HG02970 (cell line): ENCODE measurements around the gene VCX.
"Not testable (repeated sequence)": the region's sequence is repeated elsewhere in the genome, so short reads cannot be mapped to it uniquely, and the experiment has no call there.

Source experiments
- ATAC-seq: cut with Tn5 transposase; IDR thresholded peaks from one replicate; pipeline ENCODE4 v1.9.1; 2021; ENCODE audit warnings: mild to moderate bottlenecking, moderate library complexity, moderate number of reproducible peaks; ENCODE audit not compliant: unreplicated experiment, low FRiP score

Gene VCX

DNA sequence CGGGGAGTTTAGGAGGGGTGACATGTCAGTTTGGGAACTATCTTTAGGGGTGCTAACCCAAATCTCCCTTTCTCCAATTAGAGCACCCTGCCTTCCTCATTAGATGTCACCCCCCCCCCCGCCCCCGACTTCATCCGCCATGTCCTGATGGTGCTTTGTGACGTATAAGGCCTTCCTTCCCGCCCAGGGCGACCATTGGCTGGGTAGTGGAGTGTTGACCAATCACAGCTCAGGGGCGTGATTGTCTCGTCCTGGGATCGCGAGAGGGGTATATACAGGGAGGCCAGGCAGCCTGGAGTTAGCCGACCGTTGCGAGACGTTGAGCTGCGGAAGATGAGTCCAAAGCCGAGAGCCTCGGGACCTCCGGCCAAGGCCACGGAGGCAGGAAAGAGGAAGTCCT, at the start of gene VCX:
Gene VCX (plus strand): TSS at position 301 of the 400 bp plus-strand sequence. CDS start 33 bp downstream, at position 334.
- not testable (repeated sequence) for ATAC-seq

DNA sequence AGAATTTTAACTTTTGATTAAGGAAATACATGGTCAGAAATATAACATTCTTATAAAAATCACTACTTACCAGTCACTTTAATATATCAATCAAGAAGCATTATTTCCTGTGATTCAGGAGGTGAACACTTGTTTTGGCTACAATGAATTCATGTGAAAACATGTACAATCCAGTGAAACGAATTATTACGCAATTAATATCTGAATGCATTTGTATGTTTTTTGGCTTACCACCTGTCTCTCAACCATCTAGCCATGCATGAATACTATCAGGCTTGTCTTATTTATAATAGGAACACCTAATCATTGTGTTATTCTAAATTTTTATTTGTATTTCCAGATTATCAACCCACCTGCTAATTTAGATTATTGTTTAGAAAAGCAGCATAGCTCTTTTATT, 44.6 kb upstream of the VCX start:
- ATAC-seq: no peak

DNA sequence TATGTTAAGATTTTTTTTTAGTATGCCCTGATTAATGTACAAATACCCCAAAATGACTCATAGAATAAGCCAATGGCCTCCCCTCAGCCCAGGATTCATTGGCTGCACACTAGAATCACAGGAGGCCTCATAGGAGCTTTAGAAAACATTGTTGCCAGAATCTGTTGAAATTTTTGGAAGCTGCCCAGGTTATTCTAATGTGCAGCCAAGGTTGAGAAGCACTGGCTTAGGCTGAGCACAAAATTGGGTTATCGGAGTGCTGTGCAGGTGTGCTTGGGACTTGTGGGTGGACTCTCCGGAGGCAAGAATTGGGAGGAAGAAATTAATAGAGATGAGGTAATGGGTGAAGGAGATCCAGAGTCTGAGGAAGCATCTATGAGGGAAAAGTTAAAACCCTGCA, 41.3 kb upstream of the VCX start:
- ATAC-seq: no peak

DNA sequence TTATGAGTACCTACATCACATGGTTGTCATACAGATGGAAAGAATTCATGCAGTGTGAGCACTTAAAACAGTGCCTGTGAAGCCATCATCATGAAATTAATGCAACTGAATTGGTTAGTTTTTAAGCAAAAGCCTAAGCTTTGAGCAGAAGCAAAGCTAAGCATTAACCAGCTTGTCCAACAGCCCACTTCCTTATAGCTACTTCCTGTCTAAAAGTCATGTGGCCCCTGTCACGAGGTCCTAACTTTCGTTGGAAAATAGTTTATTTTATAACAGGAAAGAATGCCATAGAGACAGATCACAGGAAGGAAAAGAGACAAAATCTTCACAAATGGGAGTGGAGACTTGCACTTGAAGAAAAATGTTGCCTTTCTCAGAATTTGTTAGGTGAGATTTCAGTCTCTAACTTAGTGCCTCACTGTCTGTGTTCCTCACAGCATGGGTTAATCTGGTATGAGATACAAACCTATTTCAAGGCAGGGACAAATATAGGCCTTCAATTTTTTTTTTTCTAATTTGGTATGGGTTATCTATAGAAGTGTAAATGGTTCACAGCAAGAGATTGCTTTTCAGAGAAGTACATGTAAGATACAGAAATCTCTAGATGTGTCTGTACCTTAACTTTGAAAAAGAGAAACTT, 27.7 kb upstream of the VCX start:
- no peak for ATAC-seq

DNA sequence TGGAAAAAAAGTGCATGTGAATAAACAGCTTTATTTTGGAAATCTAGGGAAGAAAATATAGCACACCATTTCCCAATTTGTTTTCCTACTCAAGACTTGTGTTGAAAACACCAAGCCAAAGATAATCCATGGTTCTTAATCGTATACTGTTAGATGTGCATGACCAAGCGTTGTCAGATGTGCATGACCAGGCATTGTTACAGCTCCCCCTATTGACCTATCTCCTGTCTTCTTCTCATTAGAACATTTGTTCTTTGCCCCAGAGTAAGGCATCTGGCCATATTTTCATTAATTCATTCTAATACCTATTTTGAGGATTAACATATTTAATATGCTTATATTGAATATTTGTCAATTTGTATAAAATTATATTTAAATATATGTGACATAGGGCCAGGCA, 14.4 kb upstream of the VCX start:
- no peak for ATAC-seq

DNA sequence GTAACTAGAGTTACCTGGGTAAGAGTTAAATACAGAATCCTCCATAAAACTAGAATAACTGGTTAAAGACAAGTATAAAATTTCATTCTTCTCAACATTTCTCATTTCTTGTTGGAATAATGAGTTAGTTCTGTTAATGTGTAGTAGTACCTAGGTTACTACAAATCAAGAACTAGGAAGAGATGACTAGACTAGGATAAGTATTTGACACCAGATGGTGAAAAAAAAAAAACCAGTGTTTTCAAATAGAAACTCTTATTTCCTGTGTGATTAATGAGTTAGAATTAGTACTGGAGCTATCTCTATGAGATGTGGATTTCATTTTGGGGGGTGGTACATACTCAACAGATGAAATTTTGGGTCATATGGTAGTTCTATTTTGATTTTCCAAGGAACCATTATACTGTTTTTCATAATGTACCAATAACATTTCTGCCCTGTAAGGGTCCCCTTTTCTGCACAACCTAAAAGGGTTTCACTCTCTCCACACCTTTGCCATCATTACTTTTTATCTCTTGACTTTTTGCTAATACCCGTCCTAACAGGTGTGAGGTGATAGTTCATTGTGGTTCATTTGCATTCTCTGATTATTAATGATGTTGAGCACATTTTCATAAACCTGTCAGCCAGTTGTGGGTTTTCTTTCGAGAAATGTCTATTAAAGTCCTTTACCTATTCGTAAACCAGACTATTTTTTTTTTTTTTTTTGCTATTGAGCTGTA, 1.7 kb upstream of the VCX start:
- no peak for ATAC-seq

DNA sequence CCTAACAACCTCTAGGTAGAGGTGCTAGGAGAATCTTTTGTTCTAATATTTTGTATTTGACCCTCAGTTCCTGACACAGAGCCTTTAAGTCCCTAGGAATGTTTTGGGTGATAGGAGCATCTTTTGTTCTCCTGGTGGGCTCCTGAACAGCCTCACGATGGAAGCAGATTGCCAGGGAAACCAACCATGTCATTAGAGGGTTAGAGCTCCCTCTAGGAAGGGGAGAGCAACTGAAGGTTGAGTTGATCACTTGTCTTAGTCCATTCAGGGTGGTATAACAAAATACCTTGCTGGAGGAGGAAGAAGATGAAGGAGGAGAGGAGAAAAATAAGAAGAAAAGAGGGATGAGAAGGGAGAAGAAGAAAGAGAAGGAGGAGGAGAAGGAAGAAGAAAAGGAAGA, 9.2 kb downstream of the VCX start:
- no peak for ATAC-seq

DNA sequence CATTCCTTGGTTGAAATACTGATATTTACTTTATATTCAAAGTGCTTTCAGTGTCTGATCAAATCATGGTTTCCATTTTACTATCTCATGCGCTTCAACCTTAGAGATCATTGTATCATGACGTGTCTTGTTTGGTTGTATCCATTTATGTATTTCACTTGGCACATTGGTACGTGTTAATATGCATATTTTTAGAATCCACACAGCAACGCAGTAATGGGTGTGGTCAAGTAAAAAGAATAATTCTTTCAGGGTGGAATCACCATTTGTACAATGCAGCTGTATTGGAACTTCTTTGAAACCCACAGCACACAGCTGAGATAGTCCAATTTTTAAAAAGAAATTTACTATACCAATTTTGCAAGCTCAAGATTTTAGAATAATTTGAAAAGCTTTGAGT, 29.1 kb downstream of the VCX start:
- no peak for ATAC-seq

DNA sequence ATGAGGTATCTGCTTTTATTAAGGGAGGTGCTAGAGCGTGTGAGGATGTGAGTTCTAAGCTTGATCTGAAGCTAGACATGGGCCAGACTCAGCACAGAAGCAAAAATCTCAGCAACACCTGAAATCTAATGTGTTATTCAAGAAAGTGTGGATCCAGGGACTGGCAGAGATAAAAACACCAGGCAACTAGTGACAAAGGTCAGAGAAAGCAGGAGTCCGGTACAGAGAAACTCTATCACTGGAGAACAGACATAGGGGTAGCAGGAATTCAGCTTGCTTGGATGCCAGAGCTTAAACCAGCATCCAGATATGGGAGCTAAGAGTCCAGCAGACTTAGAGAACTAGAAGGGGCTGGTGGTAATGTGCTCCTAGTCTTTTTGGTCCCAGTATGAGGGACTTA, 34.0 kb downstream of the VCX start:
- no peak for ATAC-seq

DNA sequence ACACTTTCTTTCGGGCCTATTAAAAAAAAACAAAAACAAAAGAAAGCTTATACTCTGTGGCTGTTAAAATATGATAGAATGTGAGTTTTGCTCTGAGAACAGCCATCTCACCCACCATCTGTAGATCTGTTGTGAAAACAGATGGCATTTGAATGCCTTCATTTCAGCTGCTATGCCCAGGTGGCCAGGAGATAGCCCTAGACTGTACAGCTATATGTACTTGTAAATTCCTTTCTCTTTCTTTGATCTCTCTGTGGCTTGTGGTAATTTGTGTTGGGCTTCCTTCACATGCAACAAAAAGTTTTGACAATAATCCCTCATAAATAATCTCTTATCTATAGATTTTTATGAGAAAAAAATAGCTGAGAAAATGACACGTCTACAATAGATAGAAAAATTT, 46.2 kb downstream of the VCX start:
- no peak for ATAC-seq

DNA sequence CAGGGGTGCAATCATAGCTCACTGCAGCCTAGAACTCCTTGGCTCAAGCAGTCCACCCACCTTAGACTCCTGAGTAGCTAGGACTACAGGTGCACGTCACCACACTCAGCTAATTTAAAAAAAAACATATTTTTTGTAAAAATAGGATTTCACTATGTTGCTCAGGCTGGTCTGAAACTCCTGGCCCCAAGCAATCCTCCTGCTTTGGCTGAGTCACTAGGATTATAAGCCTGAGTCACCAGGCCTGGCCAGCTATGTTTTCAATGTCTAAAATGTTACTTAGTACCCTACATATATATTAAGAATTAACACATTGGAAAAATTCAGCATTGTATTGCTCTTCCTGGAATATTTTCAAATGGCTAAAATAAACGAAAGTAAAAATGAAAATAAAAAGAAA, 46.7 kb downstream of the VCX start:
- no peak for ATAC-seq

DNA sequence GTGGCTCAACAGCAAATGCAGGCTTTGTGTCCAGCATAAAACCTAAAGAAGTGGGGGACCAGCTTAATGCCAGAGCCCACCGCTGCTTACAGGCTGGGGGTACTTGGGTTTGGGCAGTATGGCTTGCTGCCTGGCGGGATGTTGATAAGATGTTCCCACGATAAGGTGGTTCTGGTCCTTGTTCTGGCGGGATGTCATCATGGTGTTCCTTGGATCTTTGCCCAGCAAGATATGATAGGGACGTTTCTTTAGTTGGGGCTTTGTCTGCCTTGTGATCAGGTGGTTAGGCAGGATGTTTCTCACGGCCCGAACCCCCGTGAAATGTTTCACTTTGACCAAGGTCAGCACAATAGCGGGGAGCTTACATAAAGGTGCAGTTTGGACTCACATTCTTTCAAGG, 49.0 kb downstream of the VCX start:
- no peak for ATAC-seq
